ENCODE measurements around the gene ELOVL6.
"Not testable (repeated sequence)": the region's sequence is repeated elsewhere in the genome, so short reads cannot be mapped to it uniquely, and the experiment has no call there.

Gene ELOVL6

DNA sequence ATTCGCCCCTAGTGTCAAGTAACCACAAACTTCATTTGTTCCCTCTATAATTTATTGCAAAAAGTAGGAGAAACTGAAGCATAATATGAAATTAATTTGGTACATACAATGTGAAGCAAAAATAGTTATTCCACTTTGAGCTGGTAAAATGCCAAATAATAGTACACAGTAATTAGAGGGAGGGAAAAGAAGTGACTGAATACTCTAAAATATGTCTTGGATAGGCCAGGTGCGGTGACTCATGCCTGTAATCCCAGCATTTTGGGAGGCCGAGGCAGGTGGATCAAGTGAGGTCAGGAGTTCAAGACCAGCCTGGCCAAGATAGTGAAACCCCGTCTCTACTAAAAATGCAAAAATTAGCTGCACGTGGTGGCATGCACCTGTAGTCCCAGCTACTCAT, 41.2 kb downstream of the ELOVL6 start:
- not testable (repeated sequence) for H3K4me3 ChIP-seq (ENCODE audit: low read length); H3K9ac ChIP-seq (ENCODE audit: low read depth, low read length)

DNA sequence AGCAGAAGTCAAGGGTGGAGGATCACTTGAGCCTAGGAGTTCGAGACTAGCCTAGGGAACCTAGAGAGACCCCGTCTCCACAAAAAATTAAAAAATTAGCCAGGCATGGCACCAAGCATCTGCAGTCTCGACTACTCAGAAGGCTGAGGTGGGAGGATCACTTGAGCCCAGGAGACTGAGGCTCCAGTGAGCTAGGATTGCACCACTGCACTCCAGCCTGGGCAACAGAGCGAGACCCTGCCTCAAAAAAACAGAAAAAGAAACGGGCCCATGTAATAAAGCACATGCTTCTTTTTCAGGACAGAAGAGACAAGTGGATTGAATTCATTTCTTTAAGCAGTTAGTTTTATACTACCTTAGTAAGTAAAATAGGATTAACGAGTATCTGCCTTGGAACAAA, 42.0 kb downstream of the ELOVL6 start:
- H3K27me3 ChIP-seq (ENCODE audit: control insufficient read depth, insufficient read depth, low read length), result no peaks in the 10 kb centered on the region
- H3K4me1 ChIP-seq (ENCODE audit: control insufficient read depth, insufficient read depth, low read length), result no peaks in the 10 kb centered on the region
- H3K4me2 ChIP-seq (ENCODE audit: low read length), result no peak overlapping the region
- no peaks in the 10 kb centered on the region for H3K36me3 ChIP-seq (ENCODE audit: insufficient read depth, low read length)
- H3K4me3 ChIP-seq (ENCODE audit: low read length), result no peak overlapping the region
- no peak overlapping the region for H3K9ac ChIP-seq (ENCODE audit: low read depth, low read length)
- no peaks in the 10 kb centered on the region for H3K9me3 ChIP-seq (replicated peaks; ENCODE audit: low read length)

More for the DNA sequence above, 41.2 kb downstream of the ELOVL6 start:
- H3K9me3 ChIP-seq (replicated peaks; ENCODE audit: low read length); H3K4me1 ChIP-seq (ENCODE audit: control insufficient read depth, insufficient read depth, low read length); H3K27me3 ChIP-seq (ENCODE audit: control insufficient read depth, insufficient read depth, low read length); H3K36me3 ChIP-seq (ENCODE audit: insufficient read depth, low read length); H3K4me2 ChIP-seq (ENCODE audit: low read length): not testable (repeated sequence)

GRCh38 chr4:110155654-110156053, 42.8 kb downstream of the ELOVL6 start:
- H3K4me2 ChIP-seq (ENCODE audit: low read length), result no peak overlapping the region
- H3K36me3 ChIP-seq (ENCODE audit: insufficient read depth, low read length), result no peaks in the 10 kb centered on the region
- no peaks in the 10 kb centered on the region for H3K4me1 ChIP-seq (ENCODE audit: control insufficient read depth, insufficient read depth, low read length)
- no peak overlapping the region for H3K9ac ChIP-seq (ENCODE audit: low read depth, low read length)
- H3K27me3 ChIP-seq (ENCODE audit: control insufficient read depth, insufficient read depth, low read length), result no peaks in the 10 kb centered on the region
- H3K9me3 ChIP-seq (replicated peaks; ENCODE audit: low read length), result no peaks in the 10 kb centered on the region
- no peak overlapping the region for H3K4me3 ChIP-seq (ENCODE audit: low read length)

GRCh38 chr4:110154582-110154981, 43.8 kb downstream of the ELOVL6 start:
- H3K27me3 ChIP-seq (ENCODE audit: control insufficient read depth, insufficient read depth, low read length), result no peaks in the 10 kb centered on the region
- H3K4me2 ChIP-seq (ENCODE audit: low read length), result no peak overlapping the region
- no peak overlapping the region for H3K9ac ChIP-seq (ENCODE audit: low read depth, low read length)
- no peaks in the 10 kb centered on the region for H3K36me3 ChIP-seq (ENCODE audit: insufficient read depth, low read length)
- no peak overlapping the region for H3K4me3 ChIP-seq (ENCODE audit: low read length)
- no peaks in the 10 kb centered on the region for H3K4me1 ChIP-seq (ENCODE audit: control insufficient read depth, insufficient read depth, low read length)
- H3K9me3 ChIP-seq (replicated peaks; ENCODE audit: low read length), result no peaks in the 10 kb centered on the region

GRCh38 chr4:110152386-110152785, 46.0 kb downstream of the ELOVL6 start:
- Histone ChIP-seq H3K9ac (ENCODE audit: low read depth, low read length) (no peak overlapping the region), H3K4me2 (ENCODE audit: low read length) (no peak overlapping the region), H3K9me3 (replicated peaks; ENCODE audit: low read length) (no peaks in the 10 kb centered on the region), H3K27me3 (ENCODE audit: control insufficient read depth, insufficient read depth, low read length) (no peaks in the 10 kb centered on the region), H3K4me3 (ENCODE audit: low read length) (no peak overlapping the region), H3K4me1 (ENCODE audit: control insufficient read depth, insufficient read depth, low read length) (no peaks in the 10 kb centered on the region), H3K36me3 (ENCODE audit: insufficient read depth, low read length) (no peaks in the 10 kb centered on the region)

- Histone ChIP-seq H3K36me3 (ENCODE audit: insufficient read depth, low read length) (no peaks in the 10 kb centered on the region), H3K4me3 (ENCODE audit: low read length) (no peak overlapping the region), H3K27me3 (ENCODE audit: control insufficient read depth, insufficient read depth, low read length) (no peaks in the 10 kb centered on the region), H3K4me1 (ENCODE audit: control insufficient read depth, insufficient read depth, low read length) (no peaks in the 10 kb centered on the region), H3K4me2 (ENCODE audit: low read length) (no peak overlapping the region), H3K9me3 (replicated peaks; ENCODE audit: low read length) (no peaks in the 10 kb centered on the region), H3K9ac (ENCODE audit: low read depth, low read length) (no peak overlapping the region)
These were observed 49.3 kb downstream of the ELOVL6 start for GRCh38 chr4:110149089-110149488.

- Histone ChIP-seq H3K4me3 (ENCODE audit: low read length) (no peak overlapping the region), H3K9me3 (replicated peaks; ENCODE audit: low read length) (no peaks in the 10 kb centered on the region), H3K4me2 (ENCODE audit: low read length) (no peak overlapping the region), H3K4me1 (ENCODE audit: control insufficient read depth, insufficient read depth, low read length) (no peaks in the 10 kb centered on the region), H3K9ac (ENCODE audit: low read depth, low read length) (no peak overlapping the region), H3K36me3 (ENCODE audit: insufficient read depth, low read length) (no peaks in the 10 kb centered on the region), H3K27me3 (ENCODE audit: control insufficient read depth, insufficient read depth, low read length) (no peaks in the 10 kb centered on the region)
These were observed 56.0 kb downstream of the ELOVL6 start for GRCh38 chr4:110142461-110142860.

- H3K4me2 ChIP-seq (ENCODE audit: low read length), result no peak overlapping the region
- no peaks in the 10 kb centered on the region for H3K27me3 ChIP-seq (ENCODE audit: control insufficient read depth, insufficient read depth, low read length)
These were observed 58.6 kb downstream of the ELOVL6 start for GRCh38 chr4:110139815-110140214.

DNA sequence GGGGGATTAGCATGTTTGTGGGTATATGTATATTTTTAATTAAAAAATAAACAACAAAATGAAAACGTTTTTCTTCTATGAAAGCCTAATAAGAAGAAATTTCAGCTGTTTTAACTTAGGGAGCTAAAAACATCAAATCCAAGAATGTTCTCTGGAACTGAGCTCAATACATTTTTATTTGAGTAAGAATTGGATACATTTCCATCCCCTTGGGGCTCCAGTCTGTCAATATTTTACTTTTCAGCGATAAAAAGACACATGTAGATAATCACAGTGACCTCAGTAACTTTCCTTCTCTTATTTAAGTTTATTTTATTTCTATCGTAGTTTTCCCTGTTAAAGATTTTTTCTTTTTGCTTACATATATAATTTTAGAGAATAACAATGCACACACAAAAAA, 59.3 kb downstream of the ELOVL6 start:
- Histone ChIP-seq H3K9me3 (replicated peaks; ENCODE audit: low read length) (no peaks in the 10 kb centered on the region), H3K36me3 (ENCODE audit: insufficient read depth, low read length) (no peaks in the 10 kb centered on the region), H3K4me1 (ENCODE audit: control insufficient read depth, insufficient read depth, low read length) (no peaks in the 10 kb centered on the region), H3K9ac (ENCODE audit: low read depth, low read length) (no peak overlapping the region), H3K27me3 (ENCODE audit: control insufficient read depth, insufficient read depth, low read length) (no peaks in the 10 kb centered on the region), H3K4me3 (ENCODE audit: low read length) (no peak overlapping the region), H3K4me2 (ENCODE audit: low read length) (no peak overlapping the region)

More at GRCh38 chr4:110139815-110140214, 58.6 kb downstream of the ELOVL6 start:
- no peaks in the 10 kb centered on the region for H3K4me1 ChIP-seq (ENCODE audit: control insufficient read depth, insufficient read depth, low read length)
- no peaks in the 10 kb centered on the region for H3K9me3 ChIP-seq (replicated peaks; ENCODE audit: low read length)
- H3K36me3 ChIP-seq (ENCODE audit: insufficient read depth, low read length), result no peaks in the 10 kb centered on the region
- H3K9ac ChIP-seq (ENCODE audit: low read depth, low read length), result no peak overlapping the region
- no peak overlapping the region for H3K4me3 ChIP-seq (ENCODE audit: low read length)

DNA sequence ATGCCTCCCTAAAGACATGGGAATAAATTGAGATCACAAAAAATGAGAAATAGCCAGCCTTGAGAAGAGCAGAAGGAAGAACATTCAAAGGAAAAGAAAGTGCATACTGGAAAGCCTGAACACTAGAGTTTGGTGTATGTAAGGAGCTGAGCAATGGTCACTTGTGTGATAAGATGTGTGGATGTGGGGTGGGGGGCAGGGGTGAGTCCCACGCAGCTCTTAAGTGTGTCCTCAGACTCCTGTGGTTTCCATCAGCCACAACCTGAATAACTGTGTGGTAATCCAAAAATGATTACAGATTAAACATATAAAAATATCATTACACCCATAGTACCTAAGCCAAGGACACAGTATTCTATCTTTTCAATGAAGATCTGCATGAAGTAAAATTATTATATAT, 59.9 kb downstream of the ELOVL6 start:
- no peak overlapping the region for H3K4me3 ChIP-seq (ENCODE audit: low read length)
- no peaks in the 10 kb centered on the region for H3K27me3 ChIP-seq (ENCODE audit: control insufficient read depth, insufficient read depth, low read length)
- no peak overlapping the region for H3K4me2 ChIP-seq (ENCODE audit: low read length)
- H3K9ac ChIP-seq (ENCODE audit: low read depth, low read length), result no peak overlapping the region
- no peaks in the 10 kb centered on the region for H3K9me3 ChIP-seq (replicated peaks; ENCODE audit: low read length)
- H3K4me1 ChIP-seq (ENCODE audit: control insufficient read depth, insufficient read depth, low read length), result no peaks in the 10 kb centered on the region
- no peaks in the 10 kb centered on the region for H3K36me3 ChIP-seq (ENCODE audit: insufficient read depth, low read length)

GRCh38 chr4:110137829-110138228, 60.6 kb downstream of the ELOVL6 start:
- H3K27me3 ChIP-seq (ENCODE audit: control insufficient read depth, insufficient read depth, low read length), result no peaks in the 10 kb centered on the region
- H3K4me1 ChIP-seq (ENCODE audit: control insufficient read depth, insufficient read depth, low read length), result no peaks in the 10 kb centered on the region
- H3K4me3 ChIP-seq (ENCODE audit: low read length), result no peak overlapping the region
- no peak overlapping the region for H3K9ac ChIP-seq (ENCODE audit: low read depth, low read length)
- no peak overlapping the region for H3K4me2 ChIP-seq (ENCODE audit: low read length)
- no peaks in the 10 kb centered on the region for H3K36me3 ChIP-seq (ENCODE audit: insufficient read depth, low read length)
- H3K9me3 ChIP-seq (replicated peaks; ENCODE audit: low read length), result no peaks in the 10 kb centered on the region

DNA sequence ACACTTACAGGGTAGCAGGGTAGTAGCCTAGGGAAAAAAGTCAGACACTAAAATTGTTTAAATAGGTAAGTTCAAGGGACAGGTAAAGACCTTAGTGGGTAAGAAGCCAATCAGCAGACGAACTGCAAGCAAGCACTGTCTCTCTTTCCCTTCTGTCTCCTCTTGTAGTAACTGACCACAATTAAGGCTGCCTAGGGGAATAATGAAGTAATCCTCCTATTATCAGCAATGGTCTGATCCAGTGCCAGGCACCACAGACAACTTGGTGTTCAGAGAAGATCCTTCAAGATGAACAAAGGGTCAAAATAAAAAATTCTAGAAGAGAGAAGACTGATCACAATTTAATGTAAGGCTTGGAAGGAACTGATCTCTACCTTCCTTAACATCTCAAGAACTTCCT, 62.9 kb downstream of the ELOVL6 start:
- no peaks in the 10 kb centered on the region for H3K9me3 ChIP-seq (replicated peaks; ENCODE audit: low read length)
- no peaks in the 10 kb centered on the region for H3K27me3 ChIP-seq (ENCODE audit: control insufficient read depth, insufficient read depth, low read length)
- no peak overlapping the region for H3K9ac ChIP-seq (ENCODE audit: low read depth, low read length)
- H3K4me3 ChIP-seq (ENCODE audit: low read length), result no peak overlapping the region
- H3K36me3 ChIP-seq (ENCODE audit: insufficient read depth, low read length), result no peaks in the 10 kb centered on the region
- no peaks in the 10 kb centered on the region for H3K4me1 ChIP-seq (ENCODE audit: control insufficient read depth, insufficient read depth, low read length)
- no peak overlapping the region for H3K4me2 ChIP-seq (ENCODE audit: low read length)

Measured in skeletal muscle satellite cell (primary cell).